ENCODE results near the gene SLC44A5.

SLC44A5 gene

GRCh38 chr1:75233302-75233929 is 377.5 kb downstream of the SLC44A5 start:
- Histone ChIP-seq H3K27me3 (ENCODE audit: insufficient read depth, low read length, poor library complexity) (no peaks in the 10 kb centered on the region), H3K9ac (ENCODE audit: low read depth, low read length) (no peak overlapping the region), H3K4me1 (ENCODE audit: insufficient read depth, low read length) (no peaks in the 10 kb centered on the region), H3K36me3 (ENCODE audit: insufficient read depth, low read length) (no peaks in the 10 kb centered on the region), H3K27ac (ENCODE audit: low read length) (no peak overlapping the region), H2AFZ (ENCODE audit: low read depth, low read length) (no peak overlapping the region), H4K20me1 (ENCODE audit: insufficient read depth, low read length) (no peaks in the 10 kb centered on the region), H3K4me3 (ENCODE audit: low read depth in 1 of 2, low read length in 2 of 2) (no peak overlapping the region), H3K9me3 (ENCODE audit: insufficient read depth, low read length, severe bottlenecking) (no peaks in the 10 kb centered on the region), H3K4me2 (ENCODE audit: insufficient read depth, low read length) (no peak overlapping the region), H3K79me2 (ENCODE audit: insufficient read depth, low read length) (no peaks in the 10 kb centered on the region)
- ATAC-seq (ENCODE audit: insufficient read depth, low read depth) (peak; percentile 58; the same call in 1 of the 3 replicates), DNase-seq (no peak)
- TF ChIP-seq CTCF (IDR thresholded peaks at IDR 0.05; ENCODE audit: borderline replicate concordance, extremely low read depth, low read length, poor library complexity, severe bottlenecking) (peak; percentile 58), EZH2 (IDR thresholded peaks at IDR 0.05; ENCODE audit: borderline replicate concordance, low read depth, low read length, severe bottlenecking) (no peak)

GRCh38 chr1:75220072-75220471 is 390.8 kb downstream of the SLC44A5 start:
- H3K4me3 ChIP-seq (ENCODE audit: low read depth in 1 of 2, low read length in 2 of 2), result no peak overlapping the region
- no peaks in the 10 kb centered on the region for H3K27me3 ChIP-seq (ENCODE audit: insufficient read depth, low read length, poor library complexity)
- ATAC-seq (ENCODE audit: insufficient read depth, low read depth) (no peak), DNase-seq (no peak)
- no peak for TF ChIP-seq CTCF (IDR thresholded peaks at IDR 0.05; ENCODE audit: borderline replicate concordance, extremely low read depth, low read length, poor library complexity, severe bottlenecking)
- no peak for TF ChIP-seq EZH2 (IDR thresholded peaks at IDR 0.05; ENCODE audit: borderline replicate concordance, low read depth, low read length, severe bottlenecking)
- no peaks in the 10 kb centered on the region for H4K20me1 ChIP-seq (ENCODE audit: insufficient read depth, low read length)
- H2AFZ ChIP-seq (ENCODE audit: low read depth, low read length), result no peak overlapping the region
- H3K4me1 ChIP-seq (ENCODE audit: insufficient read depth, low read length), result no peaks in the 10 kb centered on the region
- no peak overlapping the region for H3K27ac ChIP-seq (ENCODE audit: low read length)
- no peaks in the 10 kb centered on the region for H3K36me3 ChIP-seq (ENCODE audit: insufficient read depth, low read length)
- no peak overlapping the region for H3K4me2 ChIP-seq (ENCODE audit: insufficient read depth, low read length)
- H3K9ac ChIP-seq (ENCODE audit: low read depth, low read length), result no peak overlapping the region
- no peaks in the 10 kb centered on the region for H3K9me3 ChIP-seq (ENCODE audit: insufficient read depth, low read length, severe bottlenecking)
- no peaks in the 10 kb centered on the region for H3K79me2 ChIP-seq (ENCODE audit: insufficient read depth, low read length)

GRCh38 chr1:75214017-75214416 is 396.9 kb downstream of the SLC44A5 start:
- H3K36me3 ChIP-seq (ENCODE audit: insufficient read depth, low read length), result no peaks in the 10 kb centered on the region

More at GRCh38 chr1:75214017-75214416, 396.9 kb downstream of the SLC44A5 start:
- Histone ChIP-seq H2AFZ (ENCODE audit: low read depth, low read length) (no peak overlapping the region), H3K9me3 (ENCODE audit: insufficient read depth, low read length, severe bottlenecking) (no peaks in the 10 kb centered on the region), H3K4me1 (ENCODE audit: insufficient read depth, low read length) (no peaks in the 10 kb centered on the region), H3K4me3 (ENCODE audit: low read depth in 1 of 2, low read length in 2 of 2) (no peak overlapping the region), H3K27ac (ENCODE audit: low read length) (no peak overlapping the region), H4K20me1 (ENCODE audit: insufficient read depth, low read length) (no peaks in the 10 kb centered on the region), H3K9ac (ENCODE audit: low read depth, low read length) (no peak overlapping the region), H3K27me3 (ENCODE audit: insufficient read depth, low read length, poor library complexity) (no peaks in the 10 kb centered on the region), H3K79me2 (ENCODE audit: insufficient read depth, low read length) (no peaks in the 10 kb centered on the region), H3K4me2 (ENCODE audit: insufficient read depth, low read length) (no peak overlapping the region)
- TF ChIP-seq EZH2 (IDR thresholded peaks at IDR 0.05; ENCODE audit: borderline replicate concordance, low read depth, low read length, severe bottlenecking) (no peak), CTCF (IDR thresholded peaks at IDR 0.05; ENCODE audit: borderline replicate concordance, extremely low read depth, low read length, poor library complexity, severe bottlenecking) (no peak)
- ATAC-seq (ENCODE audit: insufficient read depth, low read depth) (no peak), DNase-seq (no peak)
